Stimulated activated CD4-positive, alpha-beta T cell treated with anti-CD3 and anti-CD28 coated beads, Interleukin-15, amount 100 ng/mL, for 48 hours (primary cell): ENCODE results near the gene NSUN6.
A peak's percentile ranks its signal among the peaks of the same experiment; 100 is the strongest.

Source experiments
- DNase-seq, 2 donors: peaks; one replicate each; pipeline ENCODE4 v3.0.0-alpha.2; 2020; ENCODE audit warnings: low read depth in 2 of 2

The NSUN6 gene

GRCh38 chr10:18651324-18652007, at the start of gene NSUN6:
Gene NSUN6, minus strand, starts transcription at chr10:18651587. Its CDS starts 384 bp downstream, at chr10:18651203.
- DNase-seq = peak; percentile 85 to 87

- DNase-seq = no peak
Measured at GRCh38 chr10:18699849-18700840, 48.8 kb upstream of the NSUN6 start.

- DNase-seq = no peak
Measured at GRCh38 chr10:18690541-18690940, 39.2 kb upstream of the NSUN6 start.

GRCh38 chr10:18689498-18689897, 38.1 kb upstream of the NSUN6 start:
- DNase-seq = no peak

GRCh38 chr10:18687706-18688105, 36.3 kb upstream of the NSUN6 start:
- DNase-seq = no peak

GRCh38 chr10:18687195-18687594, 35.8 kb upstream of the NSUN6 start:
- DNase-seq = no peak

GRCh38 chr10:18685555-18685954, 34.2 kb upstream of the NSUN6 start:
- DNase-seq = no peak

GRCh38 chr10:18684953-18685352, 33.6 kb upstream of the NSUN6 start:
- no peak for DNase-seq

- no peak for DNase-seq
Measured at GRCh38 chr10:18684416-18684815, 33.0 kb upstream of the NSUN6 start.

GRCh38 chr10:18683427-18683826, 32.0 kb upstream of the NSUN6 start:
- DNase-seq = no peak

GRCh38 chr10:18681971-18682411, 30.6 kb upstream of the NSUN6 start:
- no peak for DNase-seq

- no peak for DNase-seq
Measured at GRCh38 chr10:18681366-18681765, 30.0 kb upstream of the NSUN6 start.

GRCh38 chr10:18680754-18681153, 29.4 kb upstream of the NSUN6 start:
- no peak for DNase-seq

GRCh38 chr10:18675086-18675801, 23.9 kb upstream of the NSUN6 start:
- DNase-seq = no peak

GRCh38 chr10:18668026-18668425, 16.6 kb upstream of the NSUN6 start:
- no peak for DNase-seq

GRCh38 chr10:18666810-18667209, 15.4 kb upstream of the NSUN6 start:
- DNase-seq = no peak

- DNase-seq = no peak
Measured at GRCh38 chr10:18665815-18666558, 14.6 kb upstream of the NSUN6 start.

GRCh38 chr10:18664841-18665478, 13.6 kb upstream of the NSUN6 start:
- DNase-seq = no peak

- DNase-seq = no peak
Measured at GRCh38 chr10:18660816-18661431, 9.5 kb upstream of the NSUN6 start.

- DNase-seq = peak in 1 of 2 donors; percentile 1
Measured at GRCh38 chr10:18659819-18660535, 8.6 kb upstream of the NSUN6 start.
